Measurements from ENCODE around the gene SMAD3. TPM values are rescaled to one million over a fixed set of nuclear protein-coding genes. Genes with fewer than 3 reads are reported as not detected.
A peak's percentile ranks its signal among the peaks of the same experiment; 100 is the strongest.

The SMAD3 gene
- total RNA-seq, 1 donor from 2014 or later = 89.3 TPM

DNA sequence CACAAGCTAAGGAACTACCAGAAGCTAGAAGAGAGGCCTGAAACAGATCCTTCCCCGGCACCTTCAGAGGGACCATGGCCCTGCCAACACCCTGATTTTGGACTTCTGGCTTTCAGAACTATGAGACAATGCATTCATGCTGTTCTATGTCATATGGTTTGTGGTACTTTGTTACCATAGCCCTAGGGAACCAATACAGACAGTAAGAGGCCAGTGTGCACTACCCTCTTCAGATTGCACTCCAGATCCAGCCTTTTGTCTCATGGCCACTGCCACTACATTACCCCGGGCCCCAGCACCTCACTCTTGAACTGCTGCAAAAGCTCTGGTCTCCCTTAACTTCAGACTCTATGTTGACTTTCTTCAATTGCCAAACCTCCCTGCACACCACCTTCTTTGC, 165.1 kb downstream of the SMAD3 start:
- Histone ChIP-seq H3K27me3 (no peaks in the 10 kb centered on the region), H3K36me3 (peaks cover 13 to 46% of the 10 kb centered on the region in 2 donors), H3K27ac (no peak overlapping the region), H3K4me1 (no peaks in the 10 kb centered on the region), H3K4me3 (no peak overlapping the region), H3K9me3 (no peaks in the 10 kb centered on the region)
- TF ChIP-seq, protein P1, sequence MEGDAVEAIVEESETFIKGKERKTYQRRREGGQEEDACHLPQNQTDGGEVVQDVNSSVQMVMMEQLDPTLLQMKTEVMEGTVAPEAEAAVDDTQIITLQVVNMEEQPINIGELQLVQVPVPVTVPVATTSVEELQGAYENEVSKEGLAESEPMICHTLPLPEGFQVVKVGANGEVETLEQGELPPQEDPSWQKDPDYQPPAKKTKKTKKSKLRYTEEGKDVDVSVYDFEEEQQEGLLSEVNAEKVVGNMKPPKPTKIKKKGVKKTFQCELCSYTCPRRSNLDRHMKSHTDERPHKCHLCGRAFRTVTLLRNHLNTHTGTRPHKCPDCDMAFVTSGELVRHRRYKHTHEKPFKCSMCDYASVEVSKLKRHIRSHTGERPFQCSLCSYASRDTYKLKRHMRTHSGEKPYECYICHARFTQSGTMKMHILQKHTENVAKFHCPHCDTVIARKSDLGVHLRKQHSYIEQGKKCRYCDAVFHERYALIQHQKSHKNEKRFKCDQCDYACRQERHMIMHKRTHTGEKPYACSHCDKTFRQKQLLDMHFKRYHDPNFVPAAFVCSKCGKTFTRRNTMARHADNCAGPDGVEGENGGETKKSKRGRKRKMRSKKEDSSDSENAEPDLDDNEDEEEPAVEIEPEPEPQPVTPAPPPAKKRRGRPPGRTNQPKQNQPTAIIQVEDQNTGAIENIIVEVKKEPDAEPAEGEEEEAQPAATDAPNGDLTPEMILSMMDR (IDR thresholded peaks at IDR 0.05) = no peak
- no peak for DNase-seq (ENCODE audit: low spot score in 2 of 2)
- intact Hi-C loops (cut with DNase I) = no loop called here

DNA sequence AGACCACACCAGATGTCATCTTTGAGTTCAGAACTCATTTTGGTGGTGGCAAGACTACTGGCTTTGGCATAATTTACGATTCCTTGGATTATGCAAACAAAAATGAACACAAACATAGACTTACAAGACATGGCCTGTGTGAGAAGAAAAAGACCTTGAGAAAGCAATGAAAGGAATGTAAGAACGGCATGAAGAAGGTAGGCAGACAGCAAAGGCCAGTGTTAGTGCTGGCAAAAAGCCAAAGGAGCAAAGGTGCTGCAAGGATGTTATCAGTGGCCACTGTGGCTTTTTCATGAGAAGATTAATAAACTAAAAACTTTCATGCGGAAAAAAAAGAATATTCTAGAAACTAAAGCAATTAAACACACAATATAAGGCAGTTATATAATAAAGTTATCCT, 167.2 kb downstream of the SMAD3 start:
- Histone ChIP-seq H3K4me1 (no peaks in the 10 kb centered on the region), H3K4me3 (no peak overlapping the region), H3K27me3 (no peaks in the 10 kb centered on the region), H3K27ac (no peak overlapping the region), H3K9me3 (no peaks in the 10 kb centered on the region), H3K36me3 (peaks cover 13 to 46% of the 10 kb centered on the region in 2 donors)
- no peak for DNase-seq (ENCODE audit: low spot score in 2 of 2)
- TF ChIP-seq, protein P1 (IDR thresholded peaks at IDR 0.05) = no peak
- intact Hi-C loops (cut with DNase I) = no loop called here

DNA sequence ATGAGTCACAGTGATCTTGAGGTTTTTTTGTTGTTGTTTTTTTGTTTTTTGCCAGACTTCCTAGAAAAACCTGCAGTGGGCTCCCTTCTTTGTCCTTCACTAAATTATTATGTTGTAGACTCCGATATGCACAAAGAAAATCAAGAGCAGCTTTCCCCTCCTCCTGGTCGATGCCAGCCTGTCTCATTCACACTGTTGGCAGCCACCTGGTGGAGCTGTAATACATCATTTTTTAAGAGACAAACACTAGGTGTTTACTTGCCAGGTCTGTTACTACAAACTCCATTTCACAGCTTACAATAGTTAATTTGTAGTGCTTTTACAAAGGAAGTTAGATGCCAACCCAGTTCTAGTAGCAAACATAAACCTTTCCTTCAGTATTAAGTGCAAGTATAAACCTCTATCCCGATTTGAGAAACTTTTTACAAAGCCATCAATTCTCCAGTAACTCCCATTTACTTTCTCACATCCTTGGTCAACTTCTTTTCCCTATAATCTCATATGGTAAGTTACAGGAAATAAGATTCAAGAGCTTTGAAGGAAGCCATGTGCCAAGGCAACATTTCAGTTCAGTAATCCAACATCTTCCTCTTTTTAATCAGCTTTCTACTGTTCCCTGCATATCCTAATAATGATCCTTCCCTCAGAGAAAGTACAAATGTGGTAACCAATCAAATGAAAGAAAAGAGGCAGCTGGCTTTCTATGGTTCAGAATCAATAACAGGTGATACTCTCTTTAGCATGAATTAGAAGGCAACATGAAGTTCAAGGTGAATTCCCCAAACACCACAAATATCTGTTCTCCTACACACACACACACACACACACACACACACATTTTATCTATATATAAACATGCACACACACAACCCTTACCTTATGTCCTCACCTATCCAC, 175.1 kb downstream of the SMAD3 start:
- no peaks in the 10 kb centered on the region for H3K27me3 ChIP-seq

DNA sequence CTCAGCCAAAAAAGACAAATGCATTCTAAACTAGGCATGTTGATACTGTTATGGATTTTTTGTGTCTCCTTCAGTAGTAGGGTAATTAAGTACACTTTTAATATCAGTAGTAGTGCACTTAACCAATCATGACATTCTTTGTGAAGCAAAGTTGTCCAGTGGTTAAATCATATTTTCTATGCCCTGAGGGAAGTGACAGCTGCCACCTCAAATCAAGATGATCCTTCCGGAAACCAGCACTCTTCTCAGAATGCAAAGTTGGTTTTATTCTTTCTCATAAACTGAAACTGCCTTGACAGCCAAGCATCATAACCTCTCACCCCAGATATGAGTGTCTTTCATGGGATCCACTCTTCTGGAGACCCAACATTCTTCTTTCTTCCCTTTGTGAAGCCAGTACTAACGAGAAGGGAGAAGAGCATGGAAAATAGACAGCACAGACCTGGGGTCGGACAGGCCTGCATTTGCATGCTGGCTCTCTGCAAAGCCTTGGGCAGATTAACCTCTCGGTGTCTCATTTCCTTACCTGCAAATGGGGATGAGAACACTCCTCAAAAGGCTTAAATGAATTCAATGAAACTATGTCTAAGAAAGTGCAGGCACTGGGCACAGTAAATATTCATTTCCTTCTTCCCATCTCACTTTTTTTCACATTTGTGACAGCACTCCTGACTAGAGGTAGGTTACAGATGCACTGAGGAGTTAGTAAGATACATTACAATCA, 175.9 kb downstream of the SMAD3 start:
- Histone ChIP-seq H3K9me3 (no peaks in the 10 kb centered on the region), H3K27me3 (no peaks in the 10 kb centered on the region), H3K36me3 (no peaks in the 10 kb centered on the region), H3K4me3 (no peak overlapping the region), H3K27ac (no peak overlapping the region), H3K4me1 (no peaks in the 10 kb centered on the region)
- DNase-seq (ENCODE audit: low spot score in 2 of 2) = no peak
- intact Hi-C loops (cut with DNase I) = no loop called here
- TF ChIP-seq, protein P1 (IDR thresholded peaks at IDR 0.05) = no peak

More for the DNA sequence above, 175.1 kb downstream of the SMAD3 start:
- Histone ChIP-seq H3K4me3 (no peak overlapping the region), H3K27ac (no peak overlapping the region), H3K36me3 (peaks cover 0 to under 1% of the 10 kb centered on the region in 2 donors), H3K9me3 (no peaks in the 10 kb centered on the region), H3K4me1 (no peaks in the 10 kb centered on the region)
- DNase-seq (ENCODE audit: low spot score in 2 of 2) = no peak
- TF ChIP-seq, protein P1 (IDR thresholded peaks at IDR 0.05) = peak in 1 of 3 experiments; percentile 33
- intact Hi-C loops (cut with DNase I) = no loop called here

- no peaks in the 10 kb centered on the region for H3K36me3 ChIP-seq
- H3K9me3 ChIP-seq = peaks cover 0 to 4% of the 10 kb centered on the region in 2 donors
- TF ChIP-seq, protein P1 (IDR thresholded peaks at IDR 0.05) = no peak
- H3K27me3 ChIP-seq = no peaks in the 10 kb centered on the region
- intact Hi-C loops (cut with DNase I) = no loop called here
- no peak overlapping the region for H3K27ac ChIP-seq
- no peak overlapping the region for H3K4me3 ChIP-seq
- DNase-seq (ENCODE audit: low spot score in 2 of 2) = no peak
- no peaks in the 10 kb centered on the region for H3K4me1 ChIP-seq
Observed at GRCh38 chr15:67242708-67243111, 177.3 kb downstream of the SMAD3 start.

Other genes starting within 250 kb of the SMAD3 start
- 27.8 TPM for gene AAGAB, start 189.1 kb downstream of the SMAD3 start, total RNA-seq
- gene IQCH, start 189.2 kb downstream of the SMAD3 start, total RNA-seq = not detected